ENCODE results near the gene ZNF594.
"Not testable (repeated sequence)": the region's sequence is repeated elsewhere in the genome, so short reads cannot be mapped to it uniquely, and the experiment has no call there.

The ZNF594 gene

DNA sequence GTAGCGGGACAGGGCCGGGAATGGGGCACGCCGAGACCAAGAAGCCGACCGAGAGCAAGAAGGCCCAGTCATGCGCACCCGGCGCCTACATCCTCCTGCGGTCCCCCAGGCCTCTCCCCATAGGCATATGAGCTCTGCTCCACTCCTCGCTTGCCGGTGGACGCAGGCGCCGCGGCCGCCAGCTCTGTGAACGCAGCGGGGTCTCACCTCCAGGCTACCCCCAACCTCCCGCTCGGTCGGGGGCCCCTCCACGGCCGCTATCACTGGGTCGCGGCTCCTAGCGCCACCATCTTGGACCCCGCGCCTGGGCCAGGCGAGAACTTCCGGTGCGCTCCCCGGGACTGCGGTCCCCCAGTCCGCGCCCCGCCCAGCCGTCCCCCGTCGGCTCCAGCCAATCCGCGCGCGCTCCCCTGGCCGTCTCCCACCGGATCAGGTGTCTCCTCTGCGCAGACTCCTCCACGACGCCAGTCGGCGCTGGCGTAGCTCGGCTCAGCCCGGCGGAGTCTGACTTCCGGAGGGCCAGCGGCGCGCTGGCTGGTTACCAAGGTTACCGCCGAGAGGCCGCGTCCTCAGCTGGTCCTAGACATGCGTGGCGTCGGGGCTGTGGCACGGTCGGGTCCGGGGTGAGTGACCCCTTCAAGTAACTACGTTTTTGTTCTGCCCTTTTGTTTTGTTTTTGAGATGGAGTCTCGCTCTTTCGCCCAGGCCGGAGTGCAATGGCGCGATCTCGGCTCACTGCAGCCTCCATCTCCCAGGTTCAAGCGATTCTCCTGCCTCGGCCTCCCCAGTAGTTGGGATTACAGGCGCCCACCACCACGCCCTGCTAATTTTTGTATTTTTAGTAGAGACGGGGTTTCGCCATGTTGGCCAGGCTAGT lies at the start of gene ZNF594:
Gene ZNF594 (minus strand): TSS at position 328 of the 877 bp plus-strand sequence. CDS start 7,612 bp downstream, outside the sequence.
- DNase-seq: peak; percentile 97

DNA sequence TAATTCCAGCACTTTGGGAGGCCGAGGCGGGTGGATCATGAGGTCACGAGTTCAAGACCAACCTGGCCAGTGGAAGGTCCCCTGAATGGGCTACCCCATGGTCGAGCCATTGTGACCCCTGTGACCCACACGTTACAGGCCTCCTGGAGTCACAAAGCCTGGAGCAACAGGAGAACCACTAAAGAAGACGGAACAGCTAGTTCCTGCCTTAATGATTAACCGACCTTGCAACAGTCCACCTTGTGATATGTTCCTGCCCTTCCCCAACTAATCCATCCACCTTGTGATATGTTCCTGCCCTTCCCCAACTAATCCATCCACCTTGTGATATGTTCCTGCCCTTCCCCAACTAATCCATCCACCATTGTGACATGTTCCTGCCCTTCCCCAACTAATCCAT lies 48.1 kb upstream of the ZNF594 start:
- DNase-seq: not testable (repeated sequence)

DNA sequence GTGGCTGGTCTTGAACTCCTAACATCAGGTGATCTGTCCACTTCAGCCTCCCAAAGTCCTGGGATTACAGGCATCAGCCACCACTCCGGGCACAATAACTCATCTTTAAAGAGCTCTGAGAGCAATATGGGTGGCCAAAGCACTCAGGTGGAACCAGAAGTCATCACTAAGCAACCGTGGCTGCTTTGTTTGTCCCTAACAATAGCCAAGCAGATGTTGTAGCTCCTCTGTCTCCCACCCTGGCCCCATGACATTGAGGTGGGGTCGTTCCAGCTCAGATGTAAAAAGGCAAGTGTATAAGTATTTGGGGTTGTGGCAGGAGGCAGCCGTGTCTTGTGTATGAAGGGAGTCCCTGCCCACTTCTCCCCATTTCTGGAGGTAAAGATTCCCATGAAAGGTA lies 46.7 kb upstream of the ZNF594 start:
- DNase-seq: no peak

DNA sequence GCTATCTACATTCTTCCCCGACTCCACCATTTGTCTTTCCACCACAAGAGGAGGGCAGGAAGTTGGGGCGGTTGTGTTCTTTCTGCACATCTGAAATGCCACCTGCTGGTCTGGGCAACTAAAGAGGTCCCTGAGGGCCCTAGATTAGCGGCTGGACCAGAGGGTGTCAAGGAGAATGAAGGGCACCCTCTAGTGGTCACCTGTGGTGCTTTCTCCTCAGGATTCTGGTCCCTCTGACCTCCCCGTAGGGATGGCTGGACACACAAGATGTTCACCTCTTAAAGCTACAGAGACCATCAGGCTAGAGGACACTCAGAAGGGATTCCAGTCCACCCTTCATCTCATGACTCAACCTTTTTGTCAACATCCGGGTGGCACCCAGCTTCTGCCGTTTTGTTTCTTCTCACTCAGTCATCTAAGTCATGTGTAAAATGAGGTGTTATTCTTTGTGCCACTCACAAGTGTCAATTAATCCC lies 45.9 kb upstream of the ZNF594 start:
- peak; percentile 84 for DNase-seq

DNA sequence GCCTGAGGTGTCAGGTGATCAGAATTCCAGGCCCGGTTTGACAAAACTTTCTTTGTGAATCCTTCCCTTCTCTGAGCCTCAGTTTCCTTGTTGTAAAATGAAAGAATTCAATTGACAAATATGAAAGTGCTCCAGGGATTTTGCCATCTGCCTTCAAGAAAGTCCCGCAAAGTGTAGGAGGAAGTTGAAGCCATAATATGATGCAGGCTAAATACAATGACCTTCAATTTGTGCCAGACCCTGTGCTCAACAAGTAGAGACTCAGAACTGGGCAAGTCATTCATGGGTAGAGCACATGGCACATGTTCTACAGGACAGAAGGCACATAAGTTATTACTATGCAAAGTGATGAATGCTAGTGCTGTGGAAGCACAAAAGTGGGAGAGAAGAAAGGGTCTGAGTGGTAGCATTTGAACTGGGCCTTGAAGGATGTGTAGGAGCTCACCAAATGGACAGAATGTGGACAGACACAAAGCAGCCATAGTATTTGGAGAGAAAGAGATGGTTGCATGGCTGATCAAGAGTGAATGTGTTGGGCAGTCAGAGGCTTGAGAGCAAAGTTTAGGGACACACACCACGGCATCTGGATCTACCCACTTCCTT lies 45.4 kb upstream of the ZNF594 start:
- no peak for DNase-seq

DNA sequence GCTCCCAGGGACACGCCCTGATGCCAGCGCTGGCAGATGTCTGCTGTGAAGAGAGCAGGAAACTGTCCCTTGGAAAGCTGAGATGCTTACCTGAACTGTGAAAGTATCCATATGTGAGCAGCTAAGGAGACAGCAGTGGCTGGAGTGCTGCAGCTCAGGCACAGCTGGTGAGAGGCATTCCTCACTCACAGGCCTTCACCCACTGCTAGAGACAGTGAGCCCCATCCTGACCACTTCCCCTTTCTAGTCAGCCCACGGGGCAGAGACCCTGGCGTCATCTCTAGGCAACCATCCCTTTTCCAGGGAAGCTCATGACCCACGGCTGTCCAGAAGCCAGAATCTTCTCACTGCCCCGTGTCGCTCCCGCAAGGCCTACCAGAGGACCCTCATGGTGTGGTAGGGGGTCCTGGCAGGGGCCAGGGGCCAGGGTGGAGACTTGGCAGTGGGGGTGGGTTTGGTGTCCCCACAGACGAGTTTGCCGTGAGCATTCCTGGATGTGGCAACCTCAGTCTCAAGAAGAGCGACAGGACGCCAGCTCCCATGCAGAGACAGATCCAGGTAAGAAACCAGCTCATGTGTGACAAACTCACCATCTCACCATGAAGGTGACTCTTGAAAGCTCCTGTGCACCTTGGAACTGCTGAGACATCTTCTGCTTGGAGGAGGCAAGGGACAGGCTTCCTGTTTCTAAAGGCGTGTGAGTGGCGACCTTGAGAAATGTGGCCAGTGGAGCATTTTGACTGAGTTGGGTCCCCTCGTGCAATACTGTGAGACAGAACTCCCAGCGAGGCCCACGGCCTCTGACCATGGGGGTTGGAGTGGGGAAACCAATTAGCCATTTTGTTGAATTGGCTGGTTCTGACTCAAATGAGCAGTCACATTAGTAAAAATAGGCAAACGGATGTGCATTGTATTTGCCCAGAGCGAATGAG lies 43.2 kb upstream of the ZNF594 start, which contains the start of gene SCIMP:
Gene SCIMP (minus strand): TSS at position 216 of the 932 bp plus-strand sequence. CDS start 105 bp downstream, at position 111.
- no peak for DNase-seq

DNA sequence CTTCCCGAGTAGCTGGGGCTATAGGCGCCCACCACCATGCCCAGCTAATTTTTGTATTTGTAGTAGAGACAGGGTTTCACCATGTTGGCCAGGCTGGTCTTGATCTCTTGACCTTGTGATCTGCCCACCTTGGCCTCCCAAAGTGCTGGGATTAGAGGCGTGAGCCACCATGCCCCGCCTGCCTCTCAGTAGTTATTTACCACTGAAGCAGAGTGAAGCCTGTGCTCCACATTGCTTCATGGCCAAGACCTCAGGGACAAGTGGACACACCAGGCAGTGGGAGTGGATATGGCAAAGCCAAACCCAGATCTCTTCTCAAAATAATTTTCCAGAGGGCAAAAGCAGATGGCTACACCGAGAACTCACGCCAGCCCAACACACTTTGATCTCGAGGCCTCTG lies 41.8 kb upstream of the ZNF594 start:
- not testable (repeated sequence) for DNase-seq

DNA sequence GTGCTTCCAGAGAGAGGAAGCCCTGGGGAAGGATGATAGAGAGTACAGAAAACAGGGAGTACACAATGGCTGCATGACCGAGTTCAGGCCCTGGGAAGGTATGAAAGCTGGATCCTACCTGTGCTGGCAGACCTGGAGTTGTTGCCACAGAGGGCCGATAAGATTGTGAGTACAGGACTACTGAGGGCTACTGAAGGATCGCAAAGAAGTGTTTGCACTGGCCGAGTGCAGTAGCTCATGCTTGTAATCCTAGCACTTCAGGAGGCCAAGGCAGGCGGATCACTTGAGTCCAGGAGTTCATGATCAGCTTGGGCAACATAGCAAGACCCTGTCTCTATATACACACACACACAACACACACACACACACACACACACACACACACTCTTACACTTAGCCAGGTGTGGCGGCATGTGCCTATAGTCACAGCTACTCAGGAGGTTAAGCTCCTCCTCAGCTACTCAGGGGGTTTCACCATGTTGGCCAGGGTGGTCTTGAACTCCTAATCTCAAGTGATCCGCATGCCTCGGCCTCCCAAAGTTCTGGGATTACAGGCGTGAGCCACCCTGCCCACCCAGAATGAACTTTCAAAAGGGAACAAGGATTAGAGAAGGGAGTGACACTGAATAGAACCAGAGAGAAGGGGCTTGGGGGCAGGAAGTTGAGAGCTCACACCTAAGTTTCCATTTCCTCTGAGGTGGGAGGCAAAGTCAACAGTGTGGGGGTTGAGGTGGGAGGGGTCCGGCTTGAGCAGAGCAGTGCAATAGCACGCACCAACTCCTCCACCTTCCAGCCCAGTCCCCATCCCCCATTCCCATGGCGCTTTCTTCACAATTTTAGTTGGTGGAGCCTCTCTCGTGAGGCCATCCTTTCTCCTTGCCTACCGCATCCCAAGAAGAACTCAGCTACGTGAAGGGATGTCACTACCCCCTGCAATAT lies 35.5 kb upstream of the ZNF594 start:
- no peak for DNase-seq

DNA sequence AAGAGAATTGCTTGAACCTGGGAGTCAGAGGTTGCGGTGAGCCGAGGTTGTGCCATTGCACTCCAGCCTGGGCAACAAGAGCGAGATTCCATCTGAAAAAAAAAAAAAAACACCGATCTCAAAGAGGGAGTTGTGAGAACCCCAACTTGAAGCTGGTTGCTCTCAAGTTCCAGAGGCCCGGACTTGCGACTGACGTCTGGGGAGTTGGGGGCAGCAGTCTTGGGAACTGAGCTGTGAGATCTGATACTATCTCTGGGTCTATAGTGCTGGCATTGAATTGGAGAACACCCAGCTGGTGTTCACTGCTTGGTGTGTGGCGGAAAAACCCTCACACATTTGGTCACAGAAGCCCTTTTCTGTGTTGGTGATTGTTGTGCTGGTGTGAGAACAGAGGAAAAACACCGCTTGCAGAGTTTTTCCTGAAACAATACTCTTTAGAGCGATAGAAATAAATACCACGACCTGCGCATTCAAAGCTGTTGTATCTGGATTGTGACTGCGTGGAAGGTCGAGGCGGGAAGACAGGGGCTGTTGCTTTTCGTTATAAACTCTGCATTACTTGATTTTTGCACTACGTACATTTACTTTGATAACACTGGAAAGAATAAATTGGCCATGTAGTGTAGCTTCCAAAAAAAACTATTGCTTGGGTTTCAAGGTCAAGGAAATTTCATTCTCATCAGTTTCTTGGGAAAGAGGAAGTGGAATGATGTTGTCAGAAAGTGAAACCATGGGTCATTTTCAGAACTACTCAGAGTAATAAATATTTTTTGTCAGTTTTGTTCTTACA lies 34.2 kb upstream of the ZNF594 start:
- no peak for DNase-seq

DNA sequence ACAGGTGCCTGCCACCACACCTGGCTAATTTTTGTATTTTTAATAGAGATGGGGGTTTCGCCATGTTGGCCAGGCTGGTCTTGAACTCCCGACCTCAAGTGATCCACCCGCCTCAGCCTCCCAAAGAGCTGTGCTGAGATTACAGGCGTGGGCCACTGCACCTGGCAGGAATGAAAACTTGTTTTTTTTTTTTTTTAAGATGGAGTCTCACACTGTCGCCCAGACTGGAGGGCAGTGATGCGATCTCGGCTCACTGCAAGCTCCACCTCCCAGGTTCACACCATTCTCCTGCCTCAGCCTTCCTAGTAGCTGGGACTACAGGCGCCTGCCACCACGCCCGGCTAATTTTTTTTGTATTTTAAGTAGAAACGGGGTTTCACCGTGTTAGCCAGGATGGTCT lies 30.2 kb upstream of the ZNF594 start:
- not testable (repeated sequence) for DNase-seq

DNA sequence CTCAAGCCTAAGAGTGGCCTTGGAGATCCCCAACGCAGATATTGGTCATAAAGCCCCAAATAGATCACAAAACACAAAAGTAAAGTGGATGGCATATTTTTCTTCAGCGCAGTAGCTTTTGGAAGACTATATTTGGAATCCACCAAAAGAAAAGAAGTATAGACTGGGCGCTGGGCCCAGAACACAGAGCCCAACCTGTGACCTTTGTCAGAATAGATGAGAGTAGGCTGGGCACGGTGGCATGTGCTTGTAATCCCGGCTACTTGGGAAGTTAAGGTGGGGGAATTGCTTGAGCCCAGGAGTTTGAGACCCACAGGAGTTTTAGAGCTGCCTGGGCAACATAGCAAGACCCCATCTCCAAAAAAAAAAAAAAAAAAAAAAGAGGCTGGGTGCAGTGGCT lies 28.4 kb upstream of the ZNF594 start:
- no peak for DNase-seq

DNA sequence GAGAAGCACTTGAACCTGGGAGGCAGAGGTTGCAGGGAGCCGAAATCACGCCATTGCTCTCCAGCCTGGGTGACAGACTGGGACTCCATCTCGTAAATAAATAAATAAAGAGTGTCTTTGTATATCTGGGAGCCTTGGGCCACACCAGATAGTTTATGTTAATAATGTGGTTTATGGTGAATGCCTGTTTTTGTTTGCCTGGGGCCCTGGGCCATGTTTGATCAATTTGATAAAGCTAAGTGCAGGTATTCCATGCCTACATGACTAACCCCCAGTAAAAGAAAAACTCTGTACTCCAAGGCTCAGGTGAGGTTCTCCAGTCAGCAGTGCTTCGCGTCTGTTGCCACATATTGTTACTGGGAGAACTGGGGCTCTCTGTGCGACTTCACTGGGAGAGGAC lies 27.9 kb upstream of the ZNF594 start:
- DNase-seq: no peak

DNA sequence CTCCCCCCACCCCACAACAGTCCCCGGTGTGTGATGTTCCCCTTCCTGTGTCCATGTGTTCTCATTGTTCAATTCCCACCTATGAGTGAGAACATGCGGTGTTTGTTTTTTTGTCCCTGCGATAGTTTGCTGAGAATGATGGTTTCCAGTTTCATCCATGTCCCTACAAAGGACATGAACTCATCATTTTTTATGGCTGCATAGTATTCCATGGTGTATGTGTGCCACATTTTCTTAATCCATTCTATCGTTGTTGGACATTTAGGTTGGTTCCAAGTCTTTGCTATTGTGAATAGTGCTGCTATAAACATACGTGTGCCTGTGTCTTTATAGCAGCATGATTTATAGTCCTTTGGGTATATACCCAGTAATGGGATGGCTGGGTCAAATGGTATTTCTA lies 25.9 kb upstream of the ZNF594 start:
- DNase-seq: not testable (repeated sequence)

DNA sequence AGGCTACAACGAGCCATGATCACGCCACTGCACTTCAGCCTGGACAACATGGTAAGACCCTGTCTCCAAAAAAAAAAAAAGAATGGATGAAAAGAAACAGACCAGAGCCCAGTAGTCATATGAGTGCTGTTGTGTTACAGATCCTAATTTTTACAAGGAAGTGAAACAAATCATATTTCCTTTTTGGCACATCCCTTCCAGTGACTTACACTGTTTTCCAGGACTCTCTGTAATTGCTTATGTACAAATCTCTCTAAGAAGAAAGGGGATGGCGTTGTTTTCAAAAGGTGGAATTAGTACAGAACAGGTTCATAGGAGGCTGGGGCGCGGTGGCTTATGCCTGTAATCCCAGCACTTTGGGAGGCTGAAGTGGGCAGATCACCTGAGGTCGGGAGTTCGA lies 19.8 kb upstream of the ZNF594 start:
- no peak for DNase-seq

DNA sequence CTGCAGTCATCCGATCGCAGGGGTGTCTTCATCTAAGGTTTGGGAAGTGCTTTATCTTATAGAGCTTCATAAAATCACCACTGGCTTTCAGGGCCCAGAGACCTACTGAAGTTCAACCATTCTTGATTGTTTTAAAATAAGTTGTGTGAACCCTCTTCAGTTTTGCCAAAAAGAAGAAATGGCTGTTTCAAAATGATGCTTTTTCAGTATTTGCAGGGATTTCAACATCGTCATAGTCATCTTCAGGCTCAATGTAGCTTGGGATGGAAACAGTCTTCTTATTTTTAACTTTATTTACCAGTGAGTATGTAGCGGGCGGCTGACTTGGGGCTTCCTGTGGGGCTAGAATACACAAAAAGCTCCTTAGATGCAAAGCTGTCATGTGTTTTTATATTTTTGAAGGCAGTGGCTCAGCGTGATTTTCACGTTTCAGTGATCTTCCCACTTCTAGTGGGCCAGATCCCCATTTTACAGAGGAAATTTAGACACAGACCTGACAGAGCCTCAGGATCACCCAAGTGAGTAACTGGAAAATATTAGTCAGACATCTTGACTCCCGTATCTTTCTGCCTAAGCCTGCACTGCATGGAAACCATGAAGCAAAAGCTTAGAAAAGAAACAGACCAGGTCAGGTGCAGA lies 19.1 kb upstream of the ZNF594 start:
- no peak for DNase-seq

DNA sequence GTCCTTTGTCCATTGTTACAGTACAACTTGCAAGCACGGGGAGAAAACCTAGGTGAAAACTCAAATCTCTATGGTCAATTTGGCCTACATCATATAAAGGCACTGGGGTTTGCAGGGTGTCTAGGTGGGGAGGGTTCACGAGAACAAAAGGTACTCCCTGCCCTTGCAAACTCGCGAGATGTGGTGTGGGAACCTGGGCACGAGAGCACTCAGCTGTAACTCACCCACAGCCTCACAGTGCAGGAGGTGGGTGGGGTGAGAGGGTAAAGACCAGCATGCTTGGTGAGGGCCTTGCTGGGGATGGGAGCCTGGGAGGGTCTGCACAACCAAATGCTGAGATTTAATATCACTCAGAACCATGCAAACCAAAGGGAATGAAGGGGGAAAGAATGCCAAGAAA lies 18.4 kb upstream of the ZNF594 start:
- DNase-seq: no peak

DNA sequence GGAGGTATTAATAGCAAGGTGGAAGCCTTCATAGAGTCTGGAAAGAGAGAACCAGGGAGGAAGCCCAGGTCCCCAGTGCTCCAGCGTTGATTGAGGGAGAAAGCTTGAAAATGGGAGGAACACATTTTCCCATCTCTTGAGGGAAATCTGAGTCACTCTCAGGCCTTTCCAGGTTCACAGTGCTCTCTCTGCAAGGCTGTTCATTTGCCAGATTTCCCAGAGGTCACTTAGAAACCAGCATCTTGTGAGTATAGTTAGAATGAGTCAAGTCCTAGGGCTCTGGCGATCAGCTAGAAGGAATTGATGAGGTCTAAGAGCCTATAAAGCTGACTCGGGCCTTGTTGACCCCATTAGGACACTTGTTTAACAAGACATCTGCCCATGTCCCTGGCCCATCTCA lies 17.7 kb upstream of the ZNF594 start:
- DNase-seq: no peak

DNA sequence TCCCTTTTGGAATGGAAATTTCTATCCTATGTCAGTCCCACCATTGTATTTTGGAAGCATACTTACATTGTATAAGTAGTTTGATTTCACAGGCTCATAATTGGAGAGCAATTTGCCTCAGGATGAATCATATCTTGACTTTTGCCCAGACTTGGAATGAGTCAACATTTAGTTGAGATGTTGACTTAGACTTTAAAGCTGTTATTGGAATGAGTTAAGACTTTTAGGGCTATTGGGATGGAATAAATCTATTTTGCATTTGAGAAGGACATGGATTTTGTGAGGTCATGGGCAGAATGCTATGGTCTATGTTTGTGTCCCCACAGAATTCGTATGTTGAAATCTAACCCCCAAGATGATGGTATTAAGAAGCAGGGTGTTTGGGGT lies 12.2 kb upstream of the ZNF594 start:
- no peak for DNase-seq

DNA sequence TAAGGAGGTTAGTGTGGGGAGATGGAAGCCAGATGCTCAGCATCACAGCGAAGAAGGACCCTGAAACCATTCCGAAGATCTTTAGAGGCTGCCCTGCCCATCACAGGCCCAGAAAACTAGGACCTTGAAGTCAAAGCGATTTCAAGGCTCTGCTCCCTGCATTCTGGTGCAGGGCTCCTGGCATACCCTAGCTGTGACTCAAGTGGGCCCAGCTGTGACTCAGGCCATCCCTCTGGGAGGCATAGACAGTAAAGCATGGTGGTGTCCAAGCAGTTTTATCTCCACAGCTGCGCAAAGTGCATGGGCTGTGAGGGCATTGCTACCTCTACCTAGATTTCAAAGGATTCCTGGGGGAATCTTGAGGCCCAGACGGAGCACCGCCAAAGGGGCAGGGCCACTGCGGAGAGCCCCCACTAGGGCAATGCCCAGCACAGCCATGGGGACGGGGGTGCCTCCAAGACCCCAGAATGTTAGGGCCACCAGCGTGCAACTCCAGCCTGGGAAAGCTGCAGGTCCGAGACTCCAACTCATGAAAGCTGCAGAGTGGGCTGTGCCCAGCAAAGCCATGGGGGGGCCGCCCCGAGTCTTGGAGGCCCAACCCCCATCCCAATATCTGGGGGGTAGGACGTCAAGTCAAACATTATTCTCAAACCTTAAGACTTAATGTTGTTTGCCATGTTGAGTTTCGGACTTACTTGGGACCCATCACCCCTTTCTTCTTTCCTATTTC lies 11.7 kb upstream of the ZNF594 start:
- no peak for DNase-seq

DNA sequence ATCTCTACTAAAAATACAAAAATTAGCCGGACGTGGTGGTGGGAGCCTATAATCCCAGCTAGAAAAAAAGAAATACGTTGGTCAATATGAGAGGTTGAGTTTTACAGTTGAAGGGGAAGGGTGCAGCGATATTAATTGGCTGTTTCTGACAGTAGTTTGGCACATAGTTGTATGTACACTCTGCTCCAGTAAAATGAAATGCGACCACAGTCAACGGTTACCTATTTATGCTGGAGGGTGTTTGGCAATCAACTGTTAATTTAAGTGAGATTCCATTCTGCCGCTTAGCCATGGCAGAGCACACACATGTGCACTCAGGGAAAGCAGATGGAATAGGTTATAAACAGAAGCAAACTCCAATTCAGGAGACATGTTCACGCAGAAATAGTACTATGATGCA lies 9.3 kb upstream of the ZNF594 start:
- DNase-seq: no peak

Data from NCI-H146 (cell line).